Measurements from ENCODE around the gene NR3C2. TPM values are rescaled to one million over a fixed set of nuclear protein-coding genes. Genes with fewer than 3 reads are reported as not detected.

The NR3C2 gene
- total RNA-seq, 1 experiment from 2014 or later: 2.7 TPM

GRCh38 chr4:148266240-148266639, 176.0 kb downstream of the NR3C2 start:
- ChIA-PET CTCF (no interaction called here), POLR2A (no interaction called here), RAD21 (ENCODE audit: low non-redundant PET in 1 of 2, low total read pairs in 2 of 2, uncharacterized antibody in 2 of 2, unreplicated experiment in 2 of 2) (no interaction called here)
- DNase-seq (ENCODE audit: low read depth, low spot score) (no peak), ATAC-seq (no peak)
- BruUV-seq (replicated peaks): no TSS peak
- no peaks in the 10 kb centered on the region for H3K9me3 ChIP-seq (ENCODE audit: control insufficient read depth in 1 of 2, insufficient read depth in 1 of 2, low read depth in 1 of 2, low read length in 2 of 2)
- H3K27me3 ChIP-seq (ENCODE audit: insufficient read depth, low read length): no peaks in the 10 kb centered on the region
- intact Hi-C loops (cut with micrococcal nuclease): no loop called here
- no peak overlapping the region for H3K9ac ChIP-seq (ENCODE audit: low read length)
- H3K9me2 ChIP-seq (ENCODE audit: insufficient read depth): no peaks in the 10 kb centered on the region
- H4K20me1 ChIP-seq (ENCODE audit: insufficient read depth): no peaks in the 10 kb centered on the region
- H3K4me1 ChIP-seq (ENCODE audit: control insufficient read depth in 1 of 2, insufficient read depth in 2 of 2, low read length in 2 of 2): no peaks in the 10 kb centered on the region
- H3K36me3 ChIP-seq (ENCODE audit: control insufficient read depth in 1 of 2, insufficient read depth in 2 of 2, low read length in 2 of 2): no peaks in the 10 kb centered on the region
- H3K4me3 ChIP-seq (replicated peaks in 1 of 2; ENCODE audit: low read depth in 1 of 2, low read length in 2 of 2): no peak overlapping the region
- H2AFZ ChIP-seq (ENCODE audit: low read depth, low read length, poor library complexity, severe bottlenecking): no peak overlapping the region
- no peak overlapping the region for H3K27ac ChIP-seq (ENCODE audit: low read depth, low read length)
- H3K79me2 ChIP-seq (ENCODE audit: insufficient read depth, low read length): no peaks in the 10 kb centered on the region
- TF ChIP-seq RAD21 (IDR thresholded peaks at IDR 0.05; ENCODE audit: low read depth) (no peak), EZH2 (IDR thresholded peaks at IDR 0.05) (no peak), REST (IDR thresholded peaks at IDR 0.05; ENCODE audit: low read depth) (no peak), JUND (IDR thresholded peaks at IDR 0.05) (no peak), ELF1 (IDR thresholded peaks at IDR 0.05; ENCODE audit: borderline replicate concordance, low read depth) (no peak), POLR2AphosphoS5 (IDR thresholded peaks at IDR 0.05; ENCODE audit: low read depth, low read length) (no peak), CTCF (IDR thresholded peaks at IDR 0.05 in 2 of 3, conservative IDR thresholded peaks at IDR 0.05 in 1 of 3; ENCODE audit: borderline replicate concordance in 1 of 3, insufficient read depth in 1 of 3, low read depth in 2 of 3, low read length in 2 of 3) (no peak), ZFX (IDR thresholded peaks at IDR 0.05) (no peak), SRF (IDR thresholded peaks at IDR 0.05; ENCODE audit: low read depth) (no peak), YY1 (IDR thresholded peaks at IDR 0.05; ENCODE audit: extremely low read depth, insufficient replicate concordance, low read depth, low read length) (no peak)
- H3K4me2 ChIP-seq (ENCODE audit: low read length): no peak overlapping the region
